Activated CD4-positive, alpha-beta T cell treated with anti-CD3 and anti-CD28 coated beads for 36 hours (primary cell): ENCODE measurements around the gene TMEM174. TPM values are rescaled to one million over a fixed set of nuclear protein-coding genes. Genes with fewer than 3 reads are reported as not detected.

ENCODE experiments used
- total RNA-seq, 2 experiments: library from RNA; stranded (reverse); gene quantifications; one replicate each; pipeline ENCODE4 v1.2.3, GENCODE V29; 2021

Gene TMEM174
- total RNA-seq, 2 experiments from 2014 or later, result not detected

Other genes with a start within 250 kb of the TMEM174 start
- 1 to 10 TPM in 1 of 2 experiments, under 1 TPM in 1; 0.86 to 1.3 TPM for gene FCHO2, start 217.2 kb upstream of the TMEM174 start, total RNA-seq
- not detected for gene TMEM171, start 52.6 kb upstream of the TMEM174 start, total RNA-seq